Activated CD4-positive, alpha-beta T cell treated with anti-CD3 and anti-CD28 coated beads, Interleukin-2, Interleukin-4, amounts not matched to agents 100 ng/mL and 50 ng/mL, durations not matched to agents 16 hours and 8 hours (primary cell): ENCODE measurements around the gene CLEC12A.
"Not testable (repeated sequence)": the region's sequence is repeated elsewhere in the genome, so short reads cannot be mapped to it uniquely, and the experiment has no call there.

Source experiments
- DNase-seq: peaks from one replicate; pipeline ENCODE4 v3.0.0-alpha.2; 2020; ENCODE audit warnings: low spot score

CLEC12A gene

GRCh38 chr12:9971181-9971580 is at the start of gene CLEC12A:
Gene CLEC12A (plus strand): TSS chr12:9971409. CDS start chr12:9971597, 188 bp downstream.
- no peak for DNase-seq

GRCh38 chr12:9922429-9922828 is 48.8 kb upstream of the CLEC12A start:
- no peak for DNase-seq

GRCh38 chr12:9925705-9926393 is 45.4 kb upstream of the CLEC12A start:
- DNase-seq = peak; percentile 37

- DNase-seq = no peak
Measured at GRCh38 chr12:9926876-9927275, 44.3 kb upstream of the CLEC12A start.

- no peak for DNase-seq
Measured at GRCh38 chr12:9928607-9929006, 42.6 kb upstream of the CLEC12A start.

GRCh38 chr12:9931245-9931644 is 40.0 kb upstream of the CLEC12A start:
- no peak for DNase-seq

GRCh38 chr12:9932270-9932669 is 38.9 kb upstream of the CLEC12A start, which contains the start of gene CLEC2A:
Gene CLEC2A (minus strand): TSS chr12:9932370. CDS start chr12:9932329, 41 bp downstream.
- no peak for DNase-seq

- no peak for DNase-seq
Measured at GRCh38 chr12:9933958-9934357, 37.3 kb upstream of the CLEC12A start.

GRCh38 chr12:9935026-9935425 is 36.2 kb upstream of the CLEC12A start:
- DNase-seq = no peak

- DNase-seq = no peak
Measured at GRCh38 chr12:9936591-9936990, 34.6 kb upstream of the CLEC12A start.

GRCh38 chr12:9940375-9940774 is 30.8 kb upstream of the CLEC12A start:
- DNase-seq = no peak

- no peak for DNase-seq
Measured at GRCh38 chr12:9941838-9942237, 29.4 kb upstream of the CLEC12A start.

GRCh38 chr12:9943240-9943639 is 28.0 kb upstream of the CLEC12A start:
- DNase-seq = no peak

GRCh38 chr12:9944391-9944790 is 26.8 kb upstream of the CLEC12A start:
- no peak for DNase-seq

GRCh38 chr12:9947674-9948073 is 23.5 kb upstream of the CLEC12A start:
- no peak for DNase-seq

- DNase-seq = peak; percentile 67
Measured at GRCh38 chr12:9948606-9949296, 22.5 kb upstream of the CLEC12A start.

GRCh38 chr12:9951026-9951675 is 20.1 kb upstream of the CLEC12A start:
- peak; percentile 59 for DNase-seq

- not testable (repeated sequence) for DNase-seq
Measured at GRCh38 chr12:9952954-9953729, 18.1 kb upstream of the CLEC12A start.

GRCh38 chr12:9957834-9958233 is 13.4 kb upstream of the CLEC12A start:
- DNase-seq = peak; percentile 14

GRCh38 chr12:9960590-9960989 is 10.6 kb upstream of the CLEC12A start:
- DNase-seq = no peak

- DNase-seq = no peak
Measured at GRCh38 chr12:9961106-9961505, 10.1 kb upstream of the CLEC12A start.

- no peak for DNase-seq
Measured at GRCh38 chr12:9961901-9962300, 9.3 kb upstream of the CLEC12A start.
